Brain microvascular endothelial cell (primary cell): Measurements from ENCODE around the gene CDH23.

Experiments used
- DNase-seq: peaks from one replicate; pipeline ENCODE4 v3.0.0-alpha.2; 2020
- H3K27ac ChIP-seq: fragments of 250-450 bp; sonication (Bioruptor Pico); 2 replicates; pipeline ENCODE4 v1.5.1; 2020; ENCODE audit warnings: mild to moderate bottlenecking, moderate library complexity
- H3K27me3 ChIP-seq: fragments of 250-450 bp; sonication (Bioruptor Pico); replicated peaks from 2 replicates; pipeline ENCODE4 v1.5.1; 2020; ENCODE audit warnings: mild to moderate bottlenecking
- H3K36me3 ChIP-seq: fragments of 250-450 bp; sonication (Bioruptor Pico); replicated peaks from 2 replicates; pipeline ENCODE4 v1.5.1; 2020; ENCODE audit warnings: mild to moderate bottlenecking
- H3K4me3 ChIP-seq: 2 replicates; pipeline ENCODE4 v1.5.1; 2011; ENCODE audit warnings: low read depth, mild to moderate bottlenecking, control low read depth, low read length, moderate library complexity
- CTCF ChIP-seq: IDR thresholded peaks from 2 replicates; pipeline ENCODE4 v1.5.1; 2011; ENCODE audit warnings: low read depth, mild to moderate bottlenecking, moderate library complexity, low read length, control low read depth, inconsistent platforms; ENCODE audit errors: missing control alignments
- in situ Hi-C: cut with HindIII; loops from 2 replicates; pipeline ENCODE4 v1.10.0; 2017; ENCODE audit warnings: low sequenced_read_pairs, low pct_ligation_motif_present

The CDH23 gene

DNA sequence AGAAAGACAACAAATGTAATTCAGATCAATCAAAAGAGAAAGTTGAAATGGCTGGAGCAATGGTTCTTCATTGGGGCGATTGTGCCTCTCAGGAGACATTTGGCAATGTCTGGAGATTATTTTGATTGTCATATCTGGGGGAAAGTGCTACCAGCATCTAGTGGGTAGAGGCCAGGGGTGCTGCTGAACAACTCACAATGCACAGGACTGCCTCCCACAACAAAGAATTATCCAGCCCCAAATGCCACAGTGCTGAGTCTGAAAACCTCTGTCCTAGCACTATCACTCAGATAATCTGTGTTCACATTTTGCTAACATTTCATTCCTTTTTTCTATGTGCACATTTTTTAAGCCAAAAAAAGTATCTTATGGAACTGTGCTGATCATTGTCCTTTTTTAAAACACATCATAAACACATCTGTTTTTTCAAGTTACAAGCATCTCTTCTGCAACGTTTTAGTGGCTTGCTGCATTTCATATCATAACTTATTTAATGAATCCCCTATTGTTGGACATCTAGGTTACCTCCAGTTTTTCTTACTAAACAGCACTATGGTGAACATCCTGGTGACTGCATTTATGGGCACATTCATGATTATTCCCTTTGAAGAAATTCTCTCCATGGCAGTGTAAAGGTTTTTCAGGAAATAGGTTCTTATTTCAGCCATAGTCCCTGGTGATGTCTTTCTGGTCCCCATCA, 208.7 kb downstream of the CDH23 start:
- TF ChIP-seq CTCF = no peak
- Histone ChIP-seq H3K27ac (peak overlapping the region; percentile 24), H3K36me3 (no peaks in the 10 kb centered on the region), H3K4me3 (no peak overlapping the region), H3K27me3 (no peaks in the 10 kb centered on the region)
- DNase-seq = peak; percentile 33
- in situ Hi-C loops = no loop called here

DNA sequence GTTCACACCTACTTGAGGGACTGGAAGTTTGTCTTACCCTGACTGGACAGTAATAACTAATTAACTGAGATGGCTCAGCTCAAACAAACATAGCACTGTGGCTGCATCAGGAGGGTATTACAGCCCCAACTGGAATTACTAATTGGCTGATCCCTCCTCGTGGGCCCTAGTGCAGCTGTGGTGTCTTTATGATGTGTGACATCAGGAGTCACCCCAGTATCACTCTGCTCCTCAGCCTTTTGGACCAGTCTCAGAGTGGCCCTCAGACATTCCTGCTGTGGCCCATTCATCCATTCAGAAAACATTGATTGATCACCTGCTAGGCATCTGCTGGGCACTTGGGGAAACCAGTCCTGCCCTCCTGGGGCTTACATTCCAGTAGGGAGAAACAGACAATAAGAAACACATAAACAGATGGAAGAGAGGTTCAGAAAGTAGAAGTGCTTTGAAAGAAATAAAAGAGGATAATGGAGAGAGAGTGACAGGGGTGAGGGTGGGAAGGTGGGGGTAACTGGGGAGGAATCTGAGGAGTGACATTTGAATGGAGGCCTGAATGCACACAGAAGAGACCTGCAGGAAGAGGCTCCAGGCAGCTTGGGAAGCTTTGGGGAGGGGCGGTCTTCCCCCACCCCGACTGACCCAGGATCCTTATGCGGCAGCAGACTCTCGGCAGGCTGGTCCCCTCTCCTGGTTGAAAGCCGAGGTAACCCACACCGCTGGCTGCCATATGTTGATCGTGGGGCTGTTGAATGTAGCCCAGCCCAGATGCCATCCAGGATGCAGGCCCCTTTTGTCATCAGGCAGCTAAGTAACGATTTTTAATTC, 209.7 kb downstream of the CDH23 start:
- Histone ChIP-seq H3K27ac (no peak overlapping the region), H3K27me3 (no peaks in the 10 kb centered on the region), H3K36me3 (no peaks in the 10 kb centered on the region), H3K4me3 (no peak overlapping the region)
- in situ Hi-C loops = no loop called here
- no peak for DNase-seq
- TF ChIP-seq CTCF = no peak

GRCh38 chr10:71607082-71607443, 210.3 kb downstream of the CDH23 start:
- no peak overlapping the region for H3K27ac ChIP-seq
- no peaks in the 10 kb centered on the region for H3K36me3 ChIP-seq
- no peak for DNase-seq
- no peaks in the 10 kb centered on the region for H3K27me3 ChIP-seq
- in situ Hi-C loops = no loop called here
- no peak for TF ChIP-seq CTCF
- H3K4me3 ChIP-seq = no peak overlapping the region

GRCh38 chr10:71608819-71609768, 212.4 kb downstream of the CDH23 start:
- in situ Hi-C loops = no loop called here
- peak; percentile 93 for TF ChIP-seq CTCF
- no peaks in the 10 kb centered on the region for H3K36me3 ChIP-seq

GRCh38 chr10:71610651-71611050, 213.9 kb downstream of the CDH23 start:
- no peak for TF ChIP-seq CTCF
- no peak for DNase-seq

More at GRCh38 chr10:71608819-71609768, 212.4 kb downstream of the CDH23 start:
- Histone ChIP-seq H3K27ac (no peak overlapping the region), H3K27me3 (no peaks in the 10 kb centered on the region), H3K4me3 (no peak overlapping the region)
- peak; percentile 66 for DNase-seq

More at GRCh38 chr10:71610651-71611050, 213.9 kb downstream of the CDH23 start:
- in situ Hi-C loops = no loop called here
- H3K27ac ChIP-seq = no peak overlapping the region
- no peak overlapping the region for H3K4me3 ChIP-seq
- H3K36me3 ChIP-seq = no peaks in the 10 kb centered on the region
- H3K27me3 ChIP-seq = no peaks in the 10 kb centered on the region
